GM12878 (cell line): ENCODE data around the gene PPP6R2. TPM values are rescaled to one million over a fixed set of nuclear protein-coding genes. Genes with fewer than 3 reads are reported as not detected.

Source experiments
- ATF3 ChIP-seq: IDR thresholded peaks from 2 replicates; pipeline ENCODE4 v1.6.1; 2011; ENCODE audit warnings: low read depth, mild to moderate bottlenecking, low read length, moderate library complexity, borderline replicate concordance; ENCODE audit errors: extremely low read depth
- ATF7 ChIP-seq: fragments of 450-650 bp; IDR thresholded peaks from 2 replicates; pipeline ENCODE4 v1.6.1; 2016; ENCODE audit warnings: low read depth, mild to moderate bottlenecking
- BMI1 ChIP-seq: fragments of 450-650 bp; IDR thresholded peaks from 2 replicates; pipeline ENCODE4 v1.6.1; 2016; ENCODE audit warnings: mild to moderate bottlenecking, moderate library complexity, borderline replicate concordance
- CBFB ChIP-seq: IDR thresholded peaks from 2 replicates; pipeline ENCODE4 v1.6.1; 2016; ENCODE audit warnings: antibody characterized with exemption, low read depth
- CHD2 ChIP-seq: IDR thresholded peaks from 2 replicates; pipeline ENCODE4 v1.6.1; 2011; ENCODE audit warnings: low read depth, low read length, improper control_type of control experiment, borderline replicate concordance
- CUX1 ChIP-seq: IDR thresholded peaks from 2 replicates; pipeline ENCODE4 v1.6.1; 2012; ENCODE audit warnings: improper control_type of control experiment, low read depth, low read length; ENCODE audit not compliant: insufficient replicate concordance
- E2F8 ChIP-seq: fragments of 450-650 bp; IDR thresholded peaks from 2 replicates; pipeline ENCODE4 v1.6.1; 2018; ENCODE audit warnings: mild to moderate bottlenecking, low read depth, moderate library complexity; ENCODE audit not compliant: partially characterized antibody
- GATAD2B ChIP-seq: fragments of 450-650 bp; conservative IDR thresholded peaks from 2 replicates; pipeline ENCODE4 v1.6.1; 2017; ENCODE audit warnings: low read depth, mild to moderate bottlenecking, moderate library complexity
- MLLT1 ChIP-seq: fragments of 450-650 bp; IDR thresholded peaks from 2 replicates; pipeline ENCODE4 v1.6.1; 2016; ENCODE audit warnings: mild to moderate bottlenecking
- MXI1 ChIP-seq: fragments of 150-350 bp; IDR thresholded peaks from 2 replicates; pipeline ENCODE4 v1.6.1; 2011; ENCODE audit warnings: low read depth, mild to moderate bottlenecking, inconsistent platforms, low read length, improper control_type of control experiment
- MYB ChIP-seq: fragments of 150-350 bp; IDR thresholded peaks from 2 replicates; pipeline ENCODE4 v1.6.1; 2014; ENCODE audit warnings: mild to moderate bottlenecking, low read depth, low read length, borderline replicate concordance
- NR2C1 ChIP-seq: fragments of 450-650 bp; IDR thresholded peaks from 2 replicates; pipeline ENCODE4 v1.6.1; 2017; ENCODE audit warnings: antibody characterized with exemption, mild to moderate bottlenecking, moderate library complexity
- NRF1 ChIP-seq: conservative IDR thresholded peaks from 2 replicates; pipeline ENCODE4 v1.6.1; 2011; ENCODE audit warnings: mild to moderate bottlenecking, low read depth, low read length, improper control_type of control experiment
- POLR2AphosphoS2 ChIP-seq: IDR thresholded peaks from 2 replicates; pipeline ENCODE4 v1.6.1; 2011; ENCODE audit warnings: low read depth, mild to moderate bottlenecking, low read length, improper control_type of control experiment, moderate library complexity
- RELA ChIP-seq: fragments of 450-650 bp; IDR thresholded peaks from 2 replicates; pipeline ENCODE4 v1.8.0; 2014; ENCODE audit warnings: borderline replicate concordance; ENCODE audit not compliant: partially characterized antibody
- SIX5 ChIP-seq: IDR thresholded peaks from 2 replicates; pipeline ENCODE4 v1.6.1; 2011; ENCODE audit warnings: mild to moderate bottlenecking, low read depth, low read length, moderate library complexity; ENCODE audit not compliant: severe bottlenecking
- WRNIP1 ChIP-seq: IDR thresholded peaks from 2 replicates; pipeline ENCODE4 v1.6.1; 2011; ENCODE audit warnings: low read depth, low read length, improper control_type of control experiment, borderline replicate concordance
- ZNF24 ChIP-seq: fragments of 450-650 bp; IDR thresholded peaks from 2 replicates; pipeline ENCODE4 v1.6.1; 2017; ENCODE audit warnings: antibody characterized with exemption, mild to moderate bottlenecking
- ZNF274 ChIP-seq: IDR thresholded peaks from one replicate; pipeline ENCODE4 v1.8.0; 2011; ENCODE audit not compliant: insufficient read length, insufficient read depth
- ZSCAN29 ChIP-seq: fragments of 450-650 bp; IDR thresholded peaks from 2 replicates; pipeline ENCODE4 v1.6.1; 2017; ENCODE audit warnings: mild to moderate bottlenecking, moderate library complexity
- polyA plus RNA-seq, 11 experiments: library from polyadenylated mRNA; depleted of rRNA in 4 of 11; unstranded in 6 of 11; stranded (reverse) in 5 of 11; fragments of >200 nt; fragmentation: Nextera tagmentation in 4 of 11; fragmentation: Illumina TruSeq in 1 of 11; extraction: Ambion mirVana in 4 of 11; extraction: Trizol in 1 of 11; gene quantifications; 1 replicate in 1 of 11; 2 replicates in 10 of 11; pipeline versions ENCODE4 v1.2.1 to v1.2.3, GENCODE V29; 2011 to 2016; ENCODE audit warnings: inconsistent platforms in 2 of 11, missing spikeins in 2 of 11, low read depth in 1 of 11
- total RNA-seq, 4 experiments: library from RNA; depleted of rRNA in 3 of 4; stranded (reverse); fragments of >200 nt in 3 of 4; fragmentation: Illumina TruSeq in 1 of 4; extraction: Trizol in 1 of 4; gene quantifications; 2 replicates each; pipeline versions ENCODE4 v1.2.1 to v1.2.3, GENCODE V29; 2013 to 2021

PPP6R2 gene
- total and polyA plus RNA-seq, 10 of the 15 experiments (the other 5 are each of a cell fraction or from before 2014, with no cell fraction given) = 0.29 to 52.6 (median 25.4) TPM

- TF ChIP-seq CUX1 (no peak), NR2C1 (peak; percentile 20; the same call in 1 of the 2 replicates), MYB (no peak), CHD2 (no peak), ZSCAN29 (no peak), ATF3 (no peak), E2F8 (no peak), BMI1 (no peak), SIX5 (no peak), RELA (peak; percentile 22), CBFB (no peak), POLR2AphosphoS2 (no peak), MXI1 (peak; percentile 56; the same call in 1 of the 2 replicates), ATF7 (no peak), GATAD2B (peak; percentile 80), WRNIP1 (no peak), MLLT1 (peak; percentile 58; the same call in 1 of the 2 replicates), ZNF24 (no peak), NRF1 (no peak), ZNF274 (no peak)
Observed at GRCh38 chr22:50314455-50315288, 28.5 kb upstream of the PPP6R2 start (continued).
